Esophagus muscularis mucosa (tissue), 4 donors: ENCODE data around the gene SYNDIG1L. TPM values are rescaled to one million over a fixed set of nuclear protein-coding genes. Genes with fewer than 3 reads are reported as not detected.

Experiments used
- DNase-seq: peaks from one replicate; pipeline ENCODE4 v3.0.0-alpha.2; 2017; ENCODE audit errors: extremely low spot score
- H3K27ac ChIP-seq, 4 donors: fragments of 200-600 bp; sonication (generic); replicated peaks in 1 of 4; 1 replicate in 3 of 4; 2 replicates in 1 of 4; pipeline ENCODE4 v1.5.1; 2016 to 2019; ENCODE audit warnings: mild to moderate bottlenecking in 1 of 4
- H3K27me3 ChIP-seq, 4 donors: fragments of 200-600 bp; sonication (generic); one replicate each; pipeline versions ENCODE4 v1.5.1 to v1.6.0; 2016 to 2019
- H3K36me3 ChIP-seq, 4 donors: fragments of 200-600 bp; sonication (generic); one replicate each; pipeline ENCODE4 v1.5.1; 2016 to 2019
- H3K4me1 ChIP-seq, 4 donors: fragments of 200-600 bp; sonication (generic); one replicate each; pipeline ENCODE4 v1.5.1; 2016 to 2019
- H3K4me3 ChIP-seq, 4 donors: fragments of 200-600 bp; sonication (generic); 1 replicate in 2 of 4; 2 replicates in 2 of 4; pipeline ENCODE4 v1.5.1; 2016 to 2019; ENCODE audit warnings: mild to moderate bottlenecking in 4 of 4, moderate library complexity in 1 of 4
- H3K9me3 ChIP-seq, 4 donors: fragments of 200-600 bp; sonication (generic); 1 replicate in 3 of 4; 2 replicates in 1 of 4; pipeline ENCODE4 v1.5.1; 2016 to 2019
- CTCF ChIP-seq, 3 experiments: fragments of 200-600 bp in 2 of 3; fragments of 450-650 bp in 1 of 3; sonication (generic) in 2 of 3; IDR thresholded peaks; one replicate each; pipeline ENCODE4 v1.5.1; 2017 to 2019; ENCODE audit warnings: antibody characterized with exemption in 3 of 3, mild to moderate bottlenecking in 2 of 3, moderate library complexity in 1 of 3
- EP300 ChIP-seq: sonication (generic); formaldehyde crosslinking; IDR thresholded peaks from one replicate; pipeline ENCODE4 v1.6.1; 2017; ENCODE audit warnings: antibody characterized with exemption
- POLR2A ChIP-seq: fragments of 450-650 bp; IDR thresholded peaks from one replicate; pipeline ENCODE4 v1.6.1; 2017; ENCODE audit warnings: antibody characterized with exemption, moderate library complexity, mild to moderate bottlenecking, low read depth
- POLR2AphosphoS5 ChIP-seq, 2 donors: sonication (generic); formaldehyde crosslinking; IDR thresholded peaks; one replicate each; pipeline ENCODE4 v1.6.1; 2017; ENCODE audit warnings: antibody characterized with exemption in 2 of 2
- WGBS: methylation state at CpG from one replicate; pipeline ENCODE4 v1.1.5; 2018; 5-methylcytosine and 5-hydroxymethylcytosine counted together
- intact Hi-C: fragments of 100-400 bp; cut with DNase I; formaldehyde crosslinking; loops from one replicate; pipeline ENCODE4 v1.15.1; 2023
- total RNA-seq, 4 donors: library from RNA; depleted of rRNA; stranded (reverse); fragments of >200 nt; gene quantifications; one replicate each; pipeline versions ENCODE4 v1.1.0 to v1.2.1, GENCODE V29; 2016

SYNDIG1L gene
- total RNA-seq, 4 donors from 2014 or later: 0.29 to 0.65 (median 0.33) TPM; not detected in 1

- Histone ChIP-seq H3K9me3 (no peaks in the 10 kb centered on the region), H3K27me3 (peaks cover 0 to 71% (median 0%) of the 10 kb centered on the region in 4 donors), H3K4me1 (no peaks in the 10 kb centered on the region), H3K4me3 (no peak overlapping the region), H3K36me3 (no peaks in the 10 kb centered on the region), H3K27ac (no peak overlapping the region)
- TF ChIP-seq EP300: no peak
- TF ChIP-seq CTCF (IDR thresholded peaks at IDR 0.05): no peak
- TF ChIP-seq POLR2AphosphoS5 (IDR thresholded peaks at IDR 0.05): no peak
- TF ChIP-seq POLR2A: no peak
- DNase-seq: no peak
- 38% methylated on average over 4 of the region's 4 CpGs for WGBS
- intact Hi-C loops: no loop called here
Observed at GRCh38 chr14:74415115-74415437, 10.9 kb downstream of the SYNDIG1L start.

- WGBS: 66% methylated on average over 7 of the region's 7 CpGs
- no peaks in the 10 kb centered on the region for H3K4me1 ChIP-seq
- H3K27me3 ChIP-seq: peaks cover 0 to 71% (median 0%) of the 10 kb centered on the region in 4 donors
- H3K36me3 ChIP-seq: no peaks in the 10 kb centered on the region
- DNase-seq: no peak
- no peak overlapping the region for H3K27ac ChIP-seq
- intact Hi-C loops: no loop called here
- H3K9me3 ChIP-seq: no peaks in the 10 kb centered on the region
- no peak overlapping the region for H3K4me3 ChIP-seq
- no peak for TF ChIP-seq POLR2AphosphoS5 (IDR thresholded peaks at IDR 0.05)
- no peak for TF ChIP-seq EP300
- no peak for TF ChIP-seq CTCF (IDR thresholded peaks at IDR 0.05)
- no peak for TF ChIP-seq POLR2A
Observed at GRCh38 chr14:74414403-74415114, 11.5 kb downstream of the SYNDIG1L start.

- Histone ChIP-seq H3K36me3 (no peaks in the 10 kb centered on the region), H3K27ac (no peak overlapping the region), H3K9me3 (no peaks in the 10 kb centered on the region), H3K27me3 (peaks cover 0 to 67% (median 0%) of the 10 kb centered on the region in 4 donors), H3K4me1 (no peaks in the 10 kb centered on the region), H3K4me3 (no peak overlapping the region)
- 57% methylated on average over 3 of the region's 4 CpGs for WGBS
- intact Hi-C loops: no loop called here
- TF ChIP-seq POLR2A (no peak), CTCF (IDR thresholded peaks at IDR 0.05) (no peak), POLR2AphosphoS5 (IDR thresholded peaks at IDR 0.05) (no peak), EP300 (no peak)
- DNase-seq: no peak
Observed at GRCh38 chr14:74413627-74414026, 12.4 kb downstream of the SYNDIG1L start.

- no peak for TF ChIP-seq POLR2AphosphoS5 (IDR thresholded peaks at IDR 0.05)
- no peak for TF ChIP-seq EP300
- no peak for TF ChIP-seq CTCF (IDR thresholded peaks at IDR 0.05)
- TF ChIP-seq POLR2A: no peak
- H3K4me3 ChIP-seq: no peak overlapping the region
- intact Hi-C loops: no loop called here
- H3K36me3 ChIP-seq: no peaks in the 10 kb centered on the region
- peaks cover 0 to 65% (median 0%) of the 10 kb centered on the region in 4 donors for H3K27me3 ChIP-seq
- DNase-seq: no peak
- WGBS: 80% methylated on average over 1 of the region's 2 CpGs
- no peaks in the 10 kb centered on the region for H3K4me1 ChIP-seq
- H3K9me3 ChIP-seq: no peaks in the 10 kb centered on the region
- no peak overlapping the region for H3K27ac ChIP-seq
Observed at GRCh38 chr14:74412753-74413152, 13.3 kb downstream of the SYNDIG1L start.

- WGBS: 86% methylated on average over 5 of the region's 7 CpGs
- H3K27ac ChIP-seq: no peak overlapping the region
- H3K27me3 ChIP-seq: peaks cover 0 to 56% (median 0%) of the 10 kb centered on the region in 4 donors
- TF ChIP-seq EP300 (no peak), CTCF (IDR thresholded peaks at IDR 0.05) (no peak), POLR2AphosphoS5 (IDR thresholded peaks at IDR 0.05) (no peak), POLR2A (no peak)
- no peak for DNase-seq
- intact Hi-C loops: no loop called here
- no peaks in the 10 kb centered on the region for H3K36me3 ChIP-seq
- H3K4me3 ChIP-seq: no peak overlapping the region
- no peaks in the 10 kb centered on the region for H3K9me3 ChIP-seq
- H3K4me1 ChIP-seq: no peaks in the 10 kb centered on the region
Observed at GRCh38 chr14:74411671-74412070, 14.3 kb downstream of the SYNDIG1L start.
